Heart right ventricle (tissue), 16 donors: ENCODE data around the gene SMCHD1. TPM values are rescaled to one million over a fixed set of nuclear protein-coding genes. Genes with fewer than 3 reads are reported as not detected.

Experiments
- ATAC-seq, 8 donors: fragments of 200-7000 bp; cut with Tn5 transposase; one replicate each; pipeline ENCODE4 v1.9.1; 2020; ENCODE audit warnings: mild to moderate bottlenecking in 8 of 8, moderate library complexity in 8 of 8, moderate number of reproducible peaks in 1 of 8
- DNase-seq, 2 donors: peaks; one replicate each; pipeline ENCODE4 v3.0.0-alpha.2; 2020
- H3K27ac ChIP-seq, 10 donors: fragments of 200-600 bp; sonication (generic) in 2 of 10; one replicate each; pipeline versions ENCODE4 v1.5.0 to v1.8.0; 2020 to 2022; ENCODE audit warnings: mild to moderate bottlenecking in 3 of 10
- H3K27me3 ChIP-seq, 7 donors: fragments of 200-600 bp; one replicate each; pipeline ENCODE4 v1.8.0; 2021 to 2022; ENCODE audit warnings: mild to moderate bottlenecking in 2 of 7
- H3K36me3 ChIP-seq, 9 donors: fragments of 200-600 bp; sonication (generic) in 1 of 9; one replicate each; pipeline versions ENCODE4 v1.5.0 to v1.8.0; 2020 to 2022; ENCODE audit warnings: mild to moderate bottlenecking in 2 of 9
- H3K4me1 ChIP-seq, 9 donors: fragments of 200-600 bp; sonication (generic) in 1 of 9; one replicate each; pipeline versions ENCODE4 v1.5.0 to v1.8.0; 2020 to 2022; ENCODE audit warnings: mild to moderate bottlenecking in 4 of 9
- H3K4me3 ChIP-seq, 10 donors: fragments of 200-600 bp; sonication (generic) in 2 of 10; one replicate each; pipeline versions ENCODE4 v1.5.0 to v1.8.0; 2020 to 2022; ENCODE audit warnings: mild to moderate bottlenecking in 7 of 10, moderate library complexity in 2 of 10
- H3K9me3 ChIP-seq, 11 donors: fragments of 200-600 bp in 10 of 11; sonication (generic) in 2 of 11; one replicate each; pipeline versions ENCODE4 v1.5.0 to v1.8.0; 2013 to 2022; ENCODE audit warnings: mild to moderate bottlenecking in 2 of 11, control low read depth in 1 of 11, moderate library complexity in 1 of 11
- CTCF ChIP-seq, 9 donors: fragments of 200-600 bp; sonication (generic) in 2 of 9; IDR thresholded peaks; one replicate each; pipeline versions ENCODE4 v1.5.0 to v1.8.0; 2021 to 2022; ENCODE audit warnings: antibody characterized with exemption in 9 of 9, mild to moderate bottlenecking in 5 of 9, moderate library complexity in 1 of 9
- WGBS, 2 donors: extraction: QIAGEN DNeasy Blood & Tissue Kit; methylation state at CpG; one replicate each; pipeline ENCODE4 v1.1.7; 2013; ENCODE audit warnings: inconsistent platforms in 1 of 2; 5-methylcytosine and 5-hydroxymethylcytosine counted together
- intact Hi-C, 10 donors: fragments of 100-400 bp; cut with DNase I; formaldehyde crosslinking; loops; one replicate each; pipeline versions ENCODE4 v1.11.1 to v1.14.2; 2022
- polyA plus RNA-seq, 2 donors: library from polyadenylated mRNA; stranded (reverse); fragments of 200-250 nt; gene quantifications; one replicate each; pipeline ENCODE4 v1.2.3, GENCODE V29; 2013
- total RNA-seq, 10 donors: library from RNA; stranded (reverse); fragmentation: NEBNext Ultra II Directional in 3 of 10; extraction: Animal tissue kit (Norgen Biotek cat#: 25700) in 3 of 10; gene quantifications; one replicate each; pipeline versions ENCODE4 v1.2.1 to v1.2.4, GENCODE V29; 2021 to 2023
- donor health status: Arrhythmogenic right ventricular cardiomyopathy.
- donor health status: ischemic (EF 13 %, LVEDD 7.1; RV severe dilation, severe dysfunction).
- donor health status: healthy with polysubstance abuse.
- donor health status: DM: no; HTN: yes; CAD: no.
- donor health status: DM: no; HTN: no; CAD: no.
- donor health status: ischemic (EF 25% LVEDD 6.9; RV normal size, moderate dysfunction).
- donor health status: ischemic (EF 25% LVEDD 5.7; RV mildly dilated, moderate dysfunction).
- donor health status: healthy.
- donor health status: DM: yes; HTN: yes; CAD: no.
- donor health status: Ischemic cardiomyopathy.
- donor health status: ischemic (EF 35%, LVEDD 5.7; RV mildly dilated, moderate dysfunction).
- donor health status: nonischemic (EF 11% LVEDD 7.7; RV severe dilation, severe dysfunction).
- donor health status: DM: yes; HTN: yes; CAD: no.
- donor health status: PGD.
- donor health status: ischemic (EF 29% LVEDD 5.4; RV normal size, mild dysfunction).
- donor health status: nonischemic (EF 23%, LVEDD 6.1; RV moderate dilation, normal function).

The SMCHD1 gene
- total and polyA plus RNA-seq, 12 donors = 6.3 to 35.3 (median 30.3) TPM

- ATAC-seq (no peak), DNase-seq (no peak)
- WGBS, 2 donors = 96 to 100% methylated on average over 1 of the region's 1 CpG
- intact Hi-C loops = no loop called here
- Histone ChIP-seq H3K36me3 (peaks cover 0 to 2% (median 0%) of the 10 kb centered on the region in 9 donors), H3K4me3 (no peak overlapping the region), H3K27me3 (no peaks in the 10 kb centered on the region), H3K9me3 (peaks cover 0 to 63% (median 14%) of the 10 kb centered on the region in 11 donors), H3K4me1 (no peaks in the 10 kb centered on the region), H3K27ac (no peak overlapping the region)
- TF ChIP-seq CTCF (IDR thresholded peaks at IDR 0.05) = no peak
Measured at GRCh38 chr18:2811416-2811815, 155.9 kb downstream of the SMCHD1 start.

- H3K4me3 ChIP-seq = no peak overlapping the region
- DNase-seq (no peak), ATAC-seq (no peak)
- intact Hi-C loops = no loop called here
- no peak for TF ChIP-seq CTCF (IDR thresholded peaks at IDR 0.05)
- no peaks in the 10 kb centered on the region for H3K27me3 ChIP-seq
- 96 to 98% methylated on average over 2 of the region's 2 CpGs for WGBS, 2 donors
- no peak overlapping the region for H3K27ac ChIP-seq
- peaks cover 0 to 70% (median 24%) of the 10 kb centered on the region in 11 donors for H3K9me3 ChIP-seq
- H3K4me1 ChIP-seq = no peaks in the 10 kb centered on the region
- no peaks in the 10 kb centered on the region for H3K36me3 ChIP-seq
Measured at GRCh38 chr18:2814928-2815327, 159.4 kb downstream of the SMCHD1 start.

GRCh38 chr18:2818281-2818680 is 162.8 kb downstream of the SMCHD1 start:
- Histone ChIP-seq H3K9me3 (peaks cover 0 to 38% (median 8%) of the 10 kb centered on the region in 11 donors), H3K27me3 (no peaks in the 10 kb centered on the region), H3K27ac (no peak overlapping the region), H3K4me3 (no peak overlapping the region), H3K36me3 (no peaks in the 10 kb centered on the region), H3K4me1 (no peaks in the 10 kb centered on the region)
- no peak for DNase-seq
- no peak for ATAC-seq
- no peak for TF ChIP-seq CTCF (IDR thresholded peaks at IDR 0.05)
- intact Hi-C loops = no loop called here

GRCh38 chr18:2821695-2822094 is 166.2 kb downstream of the SMCHD1 start:
- peaks cover 0 to 20% (median 0%) of the 10 kb centered on the region in 11 donors for H3K9me3 ChIP-seq
- 95 to 96% methylated on average over 2 of the region's 2 CpGs for WGBS, 2 donors

More at GRCh38 chr18:2821695-2822094, 166.2 kb downstream of the SMCHD1 start:
- intact Hi-C loops = no loop called here
- H3K27ac ChIP-seq = no peak overlapping the region
- no peaks in the 10 kb centered on the region for H3K36me3 ChIP-seq
- H3K4me1 ChIP-seq = peaks cover 0 to 7% (median 3%) of the 10 kb centered on the region in 9 donors
- no peak for DNase-seq
- no peak for TF ChIP-seq CTCF (IDR thresholded peaks at IDR 0.05)
- H3K27me3 ChIP-seq = no peaks in the 10 kb centered on the region
- no peak for ATAC-seq
- no peak overlapping the region for H3K4me3 ChIP-seq
